Measurements from ENCODE around the gene PLCB3. TPM values are rescaled to one million over a fixed set of nuclear protein-coding genes. Genes with fewer than 3 reads are reported as not detected.
A peak's percentile ranks its signal among the peaks of the same experiment; 100 is the strongest.

PLCB3 gene
- total RNA-seq, 1 experiment from 2014 or later, result 45.3 TPM

DNA sequence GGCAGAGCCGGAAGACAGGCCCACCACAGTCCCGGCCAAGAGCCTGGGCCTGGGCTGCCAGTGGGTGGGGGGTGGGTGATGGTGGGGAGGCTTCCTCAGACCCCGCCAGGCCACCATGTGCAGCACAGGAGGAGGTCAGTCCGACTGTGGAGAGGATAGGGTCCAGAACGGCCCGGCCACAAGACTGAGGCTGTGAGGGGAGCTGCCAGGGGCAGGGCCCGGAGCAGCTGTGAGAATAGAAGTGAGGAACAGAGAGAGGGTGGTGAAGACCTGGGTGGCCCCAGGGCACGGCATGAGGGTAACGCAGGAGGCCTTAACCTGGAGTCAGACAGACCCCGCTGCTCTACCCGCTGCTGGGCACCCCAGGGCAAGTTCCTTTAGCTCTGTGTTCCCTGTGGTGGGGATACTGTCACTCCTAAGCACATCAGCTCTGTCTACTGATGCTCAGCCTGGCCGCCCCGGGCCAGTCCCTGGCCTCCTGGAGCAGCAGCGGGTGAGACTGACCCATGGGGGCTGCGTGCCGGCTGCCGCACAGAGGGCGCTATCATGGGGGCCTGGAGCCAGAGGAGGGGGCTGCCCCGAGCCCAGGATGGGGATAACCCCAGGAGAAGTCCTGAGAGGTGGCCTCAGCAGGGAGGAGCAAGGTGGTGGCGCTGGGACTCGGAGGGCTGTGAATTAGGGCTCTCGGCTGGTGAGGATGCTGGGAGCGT, 43.1 kb upstream of the PLCB3 start:
- Histone ChIP-seq H3K4me3 (ENCODE audit: low read depth, low read length, poor library complexity, severe bottlenecking) (peak overlapping the region; percentile 40), H3K27ac (ENCODE audit: low read depth, low read length, poor library complexity, severe bottlenecking) (peak overlapping the region; percentile 93), H3K4me1 (ENCODE audit: insufficient read depth, low read length, poor library complexity, severe bottlenecking) (peaks cover 63% of the 10 kb centered on the region), H3K36me3 (ENCODE audit: insufficient read depth, low read length, poor library complexity, severe bottlenecking) (peaks cover 30% of the 10 kb centered on the region), H3K27me3 (replicated peaks; ENCODE audit: insufficient read depth, low read depth, low read length, poor library complexity) (no peaks in the 10 kb centered on the region), H3K9me3 (ENCODE audit: low read depth, low read length, poor library complexity, severe bottlenecking) (no peaks in the 10 kb centered on the region)
- ChIA-PET CTCF (interaction anchor here (0.6 to 4.6 kb wide), 4 partner anchors 22 to 97 kb away, joined by 3 to 33 read pairs (median 8); partner anchors contain the start of genes CATSPERZ, DNAJC4 and ESRRA), POLR2A (ENCODE audit: low non-redundant PET) (interaction anchor here (0.6 to 1.8 kb wide), 2 partner anchors 22 to 90 kb away, joined by 4 to 5 read pairs; partner anchors contain the start of gene STIP1)
- intact Hi-C loops (cut with micrococcal nuclease; ENCODE audit: unreplicated experiment), result loop anchor here (5.0 kb wide), 1 partner anchor 39 kb away; the partner anchor contains the start of gene PPP1R14B
- no TSS peak for BruUV-seq (replicated peaks)
- DNase-seq (ENCODE audit: low spot score), result no peak
- TF ChIP-seq, protein P1, sequence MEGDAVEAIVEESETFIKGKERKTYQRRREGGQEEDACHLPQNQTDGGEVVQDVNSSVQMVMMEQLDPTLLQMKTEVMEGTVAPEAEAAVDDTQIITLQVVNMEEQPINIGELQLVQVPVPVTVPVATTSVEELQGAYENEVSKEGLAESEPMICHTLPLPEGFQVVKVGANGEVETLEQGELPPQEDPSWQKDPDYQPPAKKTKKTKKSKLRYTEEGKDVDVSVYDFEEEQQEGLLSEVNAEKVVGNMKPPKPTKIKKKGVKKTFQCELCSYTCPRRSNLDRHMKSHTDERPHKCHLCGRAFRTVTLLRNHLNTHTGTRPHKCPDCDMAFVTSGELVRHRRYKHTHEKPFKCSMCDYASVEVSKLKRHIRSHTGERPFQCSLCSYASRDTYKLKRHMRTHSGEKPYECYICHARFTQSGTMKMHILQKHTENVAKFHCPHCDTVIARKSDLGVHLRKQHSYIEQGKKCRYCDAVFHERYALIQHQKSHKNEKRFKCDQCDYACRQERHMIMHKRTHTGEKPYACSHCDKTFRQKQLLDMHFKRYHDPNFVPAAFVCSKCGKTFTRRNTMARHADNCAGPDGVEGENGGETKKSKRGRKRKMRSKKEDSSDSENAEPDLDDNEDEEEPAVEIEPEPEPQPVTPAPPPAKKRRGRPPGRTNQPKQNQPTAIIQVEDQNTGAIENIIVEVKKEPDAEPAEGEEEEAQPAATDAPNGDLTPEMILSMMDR (conservative IDR thresholded peaks at IDR 0.05; ENCODE audit: low read depth, low read length), result no peak
- no peak for TF ChIP-seq EZH2 (IDR thresholded peaks at IDR 0.05; ENCODE audit: borderline replicate concordance, low read depth, low read length, poor library complexity, severe bottlenecking)

DNA sequence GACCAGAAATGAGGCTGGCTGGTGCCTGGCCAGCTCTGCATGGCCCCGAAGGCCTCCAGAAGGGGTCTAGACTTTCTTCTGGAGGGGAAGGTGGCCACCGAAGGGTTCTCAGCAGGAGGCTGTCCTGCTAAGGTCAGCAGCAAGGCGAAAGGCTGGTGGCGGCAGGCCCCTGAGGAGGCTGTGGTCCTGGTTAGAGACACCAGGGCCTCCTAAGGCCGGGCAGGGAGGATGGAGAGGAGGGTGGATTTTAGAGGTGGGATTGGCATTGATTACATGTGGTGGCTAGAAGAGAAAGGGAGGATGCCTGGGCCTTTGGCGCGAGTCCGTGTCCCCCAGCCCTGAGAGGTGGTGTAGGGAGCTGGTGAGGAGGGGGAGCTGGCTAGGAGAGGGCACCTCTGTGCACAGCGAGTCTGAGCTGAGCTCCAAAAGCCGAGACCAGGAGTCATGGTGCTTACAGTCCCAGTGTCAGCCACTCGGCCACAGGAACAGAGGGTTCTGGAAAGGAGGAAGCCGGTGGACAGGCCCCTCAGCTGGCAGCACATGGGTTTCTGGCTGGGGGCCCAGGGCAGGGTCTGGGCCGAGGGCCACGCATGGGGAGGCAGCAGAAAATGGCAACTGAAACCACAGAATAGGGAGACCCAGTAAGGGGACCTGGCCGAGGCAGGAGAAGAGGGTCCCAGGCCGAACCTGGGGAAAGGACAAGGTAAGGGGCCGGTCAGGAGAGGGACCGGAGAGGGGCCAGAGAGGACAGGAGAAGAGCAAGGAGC, 42.4 kb upstream of the PLCB3 start:
- H3K36me3 ChIP-seq (ENCODE audit: insufficient read depth, low read length, poor library complexity, severe bottlenecking), result peaks cover 26% of the 10 kb centered on the region
- intact Hi-C loops (cut with micrococcal nuclease; ENCODE audit: unreplicated experiment), result loop anchor here (5.0 kb wide), 1 partner anchor 38 kb away; the partner anchor contains the start of gene PPP1R14B
- peaks cover 59% of the 10 kb centered on the region for H3K4me1 ChIP-seq (ENCODE audit: insufficient read depth, low read length, poor library complexity, severe bottlenecking)
- no peaks in the 10 kb centered on the region for H3K9me3 ChIP-seq (ENCODE audit: low read depth, low read length, poor library complexity, severe bottlenecking)
- no peaks in the 10 kb centered on the region for H3K27me3 ChIP-seq (replicated peaks; ENCODE audit: insufficient read depth, low read depth, low read length, poor library complexity)
- H3K4me3 ChIP-seq (ENCODE audit: low read depth, low read length, poor library complexity, severe bottlenecking), result peak overlapping the region; percentile 40
- DNase-seq (ENCODE audit: low spot score), result no peak
- no TSS peak for BruUV-seq (replicated peaks)
- peak overlapping the region; percentile 93 for H3K27ac ChIP-seq (ENCODE audit: low read depth, low read length, poor library complexity, severe bottlenecking)
- POLR2A ChIA-PET (ENCODE audit: low non-redundant PET), result no interaction called here
- TF ChIP-seq, protein P1 (conservative IDR thresholded peaks at IDR 0.05; ENCODE audit: low read depth, low read length), result no peak
- no peak for TF ChIP-seq EZH2 (IDR thresholded peaks at IDR 0.05; ENCODE audit: borderline replicate concordance, low read depth, low read length, poor library complexity, severe bottlenecking)
- CTCF ChIA-PET, result no interaction called here

- ChIA-PET POLR2A (ENCODE audit: low non-redundant PET) (no interaction called here), CTCF (no interaction called here)
- H3K4me1 ChIP-seq (ENCODE audit: insufficient read depth, low read length, poor library complexity, severe bottlenecking), result peaks cover 55% of the 10 kb centered on the region
- intact Hi-C loops (cut with micrococcal nuclease; ENCODE audit: unreplicated experiment), result loop anchor here (5.0 kb wide), 1 partner anchor 38 kb away; the partner anchor contains the start of gene PPP1R14B
- DNase-seq (ENCODE audit: low spot score), result no peak
- H3K9me3 ChIP-seq (ENCODE audit: low read depth, low read length, poor library complexity, severe bottlenecking), result no peaks in the 10 kb centered on the region
- BruUV-seq (replicated peaks), result no TSS peak
- TF ChIP-seq, protein P1 (conservative IDR thresholded peaks at IDR 0.05; ENCODE audit: low read depth, low read length), result no peak
- no peak for TF ChIP-seq EZH2 (IDR thresholded peaks at IDR 0.05; ENCODE audit: borderline replicate concordance, low read depth, low read length, poor library complexity, severe bottlenecking)
- no peak overlapping the region for H3K4me3 ChIP-seq (ENCODE audit: low read depth, low read length, poor library complexity, severe bottlenecking)
- peaks cover 23% of the 10 kb centered on the region for H3K36me3 ChIP-seq (ENCODE audit: insufficient read depth, low read length, poor library complexity, severe bottlenecking)
- H3K27ac ChIP-seq (ENCODE audit: low read depth, low read length, poor library complexity, severe bottlenecking), result peak overlapping the region; percentile 93
- no peaks in the 10 kb centered on the region for H3K27me3 ChIP-seq (replicated peaks; ENCODE audit: insufficient read depth, low read depth, low read length, poor library complexity)
Measured at GRCh38 chr11:64209563-64209843, 41.8 kb upstream of the PLCB3 start.
